ENCODE data around the gene PACSIN2. TPM values are rescaled to one million over a fixed set of nuclear protein-coding genes. Genes with fewer than 3 reads are reported as not detected.

The PACSIN2 gene
- polyA plus RNA-seq, 2 of the 4 experiments (the other 2 are of a cell fraction), result 60.3 to 94.0 TPM

DNA sequence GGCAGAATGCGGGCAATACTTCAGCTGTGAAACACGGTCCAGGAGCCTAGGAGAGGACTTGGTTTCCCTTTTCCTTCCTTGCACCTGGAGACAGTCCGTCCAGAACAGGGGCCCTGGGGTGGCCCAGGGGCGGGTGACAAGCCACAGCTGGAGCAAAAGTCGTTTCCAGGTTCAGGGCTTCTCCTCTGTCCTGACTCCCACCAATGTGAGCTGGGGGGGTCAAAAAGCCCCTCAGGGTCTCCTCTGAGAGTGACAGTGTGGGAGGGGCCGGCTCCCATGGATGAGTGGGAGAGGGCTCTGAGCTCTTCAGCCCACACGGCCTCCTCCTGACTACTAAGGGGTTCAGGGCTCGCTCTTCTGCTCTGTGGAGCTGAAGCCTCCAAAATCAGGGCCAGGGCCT lies 137.8 kb downstream of the PACSIN2 start:
- no peak for ATAC-seq
- Histone ChIP-seq H3K27ac (no peak overlapping the region), H3K4me3 (no peak overlapping the region), H3K4me2 (no peak overlapping the region), H3K9me3 (no peaks in the 10 kb centered on the region), H3K4me1 (no peaks in the 10 kb centered on the region)
- ChIA-PET CTCF (interaction anchor here (0.7 to 1.7 kb wide), 2 partner anchors 9 to 113 kb away, joined by 3 to 9 read pairs; no protein-coding TSS in a partner anchor), POLR2A (interaction anchor here (0.5 kb wide), 1 partner anchor 39 kb away, joined by 3 read pairs; no protein-coding TSS in a partner anchor)
- DNase-seq (ENCODE audit: low read depth in 1 of 2, low spot score in 1 of 2), result no peak
- no peak for FAIRE-seq
- 87% methylated on average over 7 of the region's 8 CpGs for WGBS (ENCODE audit: missing lambda C conversion rate)
- TF ChIP-seq RFX5 (IDR thresholded peaks at IDR 0.05) (no peak), FOSL2 (IDR thresholded peaks at IDR 0.05) (no peak), FOSL2 (CRISPR knock-in tag; IDR thresholded peaks at IDR 0.05) (no peak), MAFK (IDR thresholded peaks at IDR 0.05; ENCODE audit: partially characterized antibody) (no peak), TFCP2L1 (CRISPR knock-in tag; IDR thresholded peaks at IDR 0.05) (no peak)
- TF ChIP-seq, protein P1, sequence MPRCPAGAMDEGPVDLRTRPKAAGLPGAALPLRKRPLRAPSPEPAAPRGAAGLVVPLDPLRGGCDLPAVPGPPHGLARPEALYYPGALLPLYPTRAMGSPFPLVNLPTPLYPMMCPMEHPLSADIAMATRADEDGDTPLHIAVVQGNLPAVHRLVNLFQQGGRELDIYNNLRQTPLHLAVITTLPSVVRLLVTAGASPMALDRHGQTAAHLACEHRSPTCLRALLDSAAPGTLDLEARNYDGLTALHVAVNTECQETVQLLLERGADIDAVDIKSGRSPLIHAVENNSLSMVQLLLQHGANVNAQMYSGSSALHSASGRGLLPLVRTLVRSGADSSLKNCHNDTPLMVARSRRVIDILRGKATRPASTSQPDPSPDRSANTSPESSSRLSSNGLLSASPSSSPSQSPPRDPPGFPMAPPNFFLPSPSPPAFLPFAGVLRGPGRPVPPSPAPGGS (IDR thresholded peaks at IDR 0.05), result no peak
- TF ChIP-seq, protein P2, sequence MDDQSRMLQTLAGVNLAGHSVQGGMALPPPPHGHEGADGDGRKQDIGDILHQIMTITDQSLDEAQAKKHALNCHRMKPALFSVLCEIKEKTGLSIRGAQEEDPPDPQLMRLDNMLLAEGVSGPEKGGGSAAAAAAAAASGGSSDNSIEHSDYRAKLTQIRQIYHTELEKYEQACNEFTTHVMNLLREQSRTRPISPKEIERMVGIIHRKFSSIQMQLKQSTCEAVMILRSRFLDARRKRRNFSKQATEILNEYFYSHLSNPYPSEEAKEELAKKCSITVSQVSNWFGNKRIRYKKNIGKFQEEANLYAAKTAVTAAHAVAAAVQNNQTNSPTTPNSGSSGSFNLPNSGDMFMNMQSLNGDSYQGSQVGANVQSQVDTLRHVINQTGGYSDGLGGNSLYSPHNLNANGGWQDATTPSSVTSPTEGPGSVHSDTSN (IDR thresholded peaks at IDR 0.05), result no peak
- TF ChIP-seq, protein P3, sequence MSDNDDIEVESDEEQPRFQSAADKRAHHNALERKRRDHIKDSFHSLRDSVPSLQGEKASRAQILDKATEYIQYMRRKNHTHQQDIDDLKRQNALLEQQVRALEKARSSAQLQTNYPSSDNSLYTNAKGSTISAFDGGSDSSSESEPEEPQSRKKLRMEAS (IDR thresholded peaks at IDR 0.05), result no peak

DNA sequence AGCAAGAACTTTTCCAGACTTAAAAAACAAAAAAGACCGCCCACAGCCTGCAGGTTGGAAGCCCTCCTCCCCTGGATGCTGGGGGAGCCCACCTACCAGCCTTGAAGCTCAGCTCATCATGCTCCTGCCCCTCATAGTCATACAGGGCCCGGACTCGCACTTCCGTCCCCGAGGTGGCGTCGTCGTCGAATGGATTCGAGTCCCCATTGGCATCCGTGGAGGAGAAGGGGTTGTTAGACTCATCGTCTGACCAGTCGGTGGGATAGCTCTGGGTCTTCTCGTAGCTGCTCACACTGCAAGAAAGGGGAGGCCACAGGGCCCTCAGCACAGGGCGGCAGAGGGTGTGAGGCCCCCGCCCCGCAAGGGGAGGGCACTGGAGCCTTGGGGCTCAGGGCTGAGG lies 138.9 kb downstream of the PACSIN2 start:
- WGBS (ENCODE audit: missing lambda C conversion rate), result 62% methylated on average over 4 of the region's 17 CpGs
- no peak overlapping the region for H3K27ac ChIP-seq
- ChIA-PET CTCF (no interaction called here), POLR2A (no interaction called here)
- FAIRE-seq, result no peak
- no peak for ATAC-seq
- H3K4me2 ChIP-seq, result no peak overlapping the region
- DNase-seq (ENCODE audit: low read depth in 1 of 2, low spot score in 1 of 2), result no peak
- H3K4me3 ChIP-seq, result no peak overlapping the region
- no peaks in the 10 kb centered on the region for H3K9me3 ChIP-seq
- H3K4me1 ChIP-seq, result no peaks in the 10 kb centered on the region
- TF ChIP-seq, protein P4, sequence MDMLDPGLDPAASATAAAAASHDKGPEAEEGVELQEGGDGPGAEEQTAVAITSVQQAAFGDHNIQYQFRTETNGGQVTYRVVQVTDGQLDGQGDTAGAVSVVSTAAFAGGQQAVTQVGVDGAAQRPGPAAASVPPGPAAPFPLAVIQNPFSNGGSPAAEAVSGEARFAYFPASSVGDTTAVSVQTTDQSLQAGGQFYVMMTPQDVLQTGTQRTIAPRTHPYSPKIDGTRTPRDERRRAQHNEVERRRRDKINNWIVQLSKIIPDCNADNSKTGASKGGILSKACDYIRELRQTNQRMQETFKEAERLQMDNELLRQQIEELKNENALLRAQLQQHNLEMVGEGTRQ (IDR thresholded peaks at IDR 0.05), result no peak
- no peak for TF ChIP-seq EHMT2 (IDR thresholded peaks at IDR 0.05; ENCODE audit: low read depth)
- no peak for TF ChIP-seq EHF (CRISPR knock-in tag; IDR thresholded peaks at IDR 0.05)
- TF ChIP-seq, protein P5, sequence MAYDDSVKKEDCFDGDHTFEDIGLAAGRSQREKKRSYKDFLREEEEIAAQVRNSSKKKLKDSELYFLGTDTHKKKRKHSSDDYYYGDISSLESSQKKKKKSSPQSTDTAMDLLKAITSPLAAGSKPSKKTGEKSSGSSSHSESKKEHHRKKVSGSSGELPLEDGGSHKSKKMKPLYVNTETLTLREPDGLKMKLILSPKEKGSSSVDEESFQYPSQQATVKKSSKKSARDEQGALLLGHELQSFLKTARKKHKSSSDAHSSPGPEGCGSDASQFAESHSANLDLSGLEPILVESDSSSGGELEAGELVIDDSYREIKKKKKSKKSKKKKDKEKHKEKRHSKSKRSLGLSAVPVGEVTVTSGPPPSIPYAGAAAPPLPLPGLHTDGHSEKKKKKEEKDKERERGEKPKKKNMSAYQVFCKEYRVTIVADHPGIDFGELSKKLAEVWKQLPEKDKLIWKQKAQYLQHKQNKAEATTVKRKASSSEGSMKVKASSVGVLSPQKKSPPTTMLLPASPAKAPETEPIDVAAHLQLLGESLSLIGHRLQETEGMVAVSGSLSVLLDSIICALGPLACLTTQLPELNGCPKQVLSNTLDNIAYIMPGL (CRISPR knock-in tag; IDR thresholded peaks at IDR 0.05; ENCODE audit: borderline replicate concordance), result no peak
- no peak for TF ChIP-seq MYC (IDR thresholded peaks at IDR 0.05; ENCODE audit: borderline replicate concordance, low read length)
- TF ChIP-seq SREBF2 (IDR thresholded peaks at IDR 0.05), result no peak
- TF ChIP-seq, protein P3 (IDR thresholded peaks at IDR 0.05), result no peak
- TF ChIP-seq, protein P6, sequence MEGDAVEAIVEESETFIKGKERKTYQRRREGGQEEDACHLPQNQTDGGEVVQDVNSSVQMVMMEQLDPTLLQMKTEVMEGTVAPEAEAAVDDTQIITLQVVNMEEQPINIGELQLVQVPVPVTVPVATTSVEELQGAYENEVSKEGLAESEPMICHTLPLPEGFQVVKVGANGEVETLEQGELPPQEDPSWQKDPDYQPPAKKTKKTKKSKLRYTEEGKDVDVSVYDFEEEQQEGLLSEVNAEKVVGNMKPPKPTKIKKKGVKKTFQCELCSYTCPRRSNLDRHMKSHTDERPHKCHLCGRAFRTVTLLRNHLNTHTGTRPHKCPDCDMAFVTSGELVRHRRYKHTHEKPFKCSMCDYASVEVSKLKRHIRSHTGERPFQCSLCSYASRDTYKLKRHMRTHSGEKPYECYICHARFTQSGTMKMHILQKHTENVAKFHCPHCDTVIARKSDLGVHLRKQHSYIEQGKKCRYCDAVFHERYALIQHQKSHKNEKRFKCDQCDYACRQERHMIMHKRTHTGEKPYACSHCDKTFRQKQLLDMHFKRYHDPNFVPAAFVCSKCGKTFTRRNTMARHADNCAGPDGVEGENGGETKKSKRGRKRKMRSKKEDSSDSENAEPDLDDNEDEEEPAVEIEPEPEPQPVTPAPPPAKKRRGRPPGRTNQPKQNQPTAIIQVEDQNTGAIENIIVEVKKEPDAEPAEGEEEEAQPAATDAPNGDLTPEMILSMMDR (IDR thresholded peaks at IDR 0.05), result no peak
- no peak for TF ChIP-seq HOXB5 (CRISPR knock-in tag; IDR thresholded peaks at IDR 0.05)
- no peak for TF ChIP-seq HOXB13 (CRISPR knock-in tag; IDR thresholded peaks at IDR 0.05; ENCODE audit: low read depth)
- no peak for TF ChIP-seq CEBPB (IDR thresholded peaks at IDR 0.05)
- TF ChIP-seq, protein P7, sequence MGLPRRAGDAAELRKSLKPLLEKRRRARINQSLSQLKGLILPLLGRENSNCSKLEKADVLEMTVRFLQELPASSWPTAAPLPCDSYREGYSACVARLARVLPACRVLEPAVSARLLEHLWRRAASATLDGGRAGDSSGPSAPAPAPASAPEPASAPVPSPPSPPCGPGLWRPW (IDR thresholded peaks at IDR 0.05), result no peak
- TF ChIP-seq RARB (CRISPR knock-in tag; IDR thresholded peaks at IDR 0.05), result no peak
- TF ChIP-seq, protein P8, sequence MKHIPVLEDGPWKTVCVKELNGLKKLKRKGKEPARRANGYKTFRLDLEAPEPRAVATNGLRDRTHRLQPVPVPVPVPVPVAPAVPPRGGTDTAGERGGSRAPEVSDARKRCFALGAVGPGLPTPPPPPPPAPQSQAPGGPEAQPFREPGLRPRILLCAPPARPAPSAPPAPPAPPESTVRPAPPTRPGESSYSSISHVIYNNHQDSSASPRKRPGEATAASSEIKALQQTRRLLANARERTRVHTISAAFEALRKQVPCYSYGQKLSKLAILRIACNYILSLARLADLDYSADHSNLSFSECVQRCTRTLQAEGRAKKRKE (CRISPR knock-in tag; IDR thresholded peaks at IDR 0.05; ENCODE audit: low read depth), result no peak
- no peak for TF ChIP-seq JUN (IDR thresholded peaks at IDR 0.05)

Measured in A549 (cell line).